ENCODE results near the gene ABTB2. TPM values are rescaled to one million over a fixed set of nuclear protein-coding genes. Genes with fewer than 3 reads are reported as not detected.

Gene ABTB2
- total RNA-seq, 1 experiment from 2014 or later: 3.6 TPM

GRCh38 chr11:34145847-34146381 lies 211.9 kb downstream of the ABTB2 start:
- Mint-ChIP-seq H3K4me3 (ENCODE audit: unreplicated experiment) (no peak overlapping the region), H3K36me3 (ENCODE audit: insufficient read depth, unreplicated experiment) (peaks cover 57% of the 10 kb centered on the region), H3K27ac (ENCODE audit: unreplicated experiment) (no peak overlapping the region), H3K4me1 (ENCODE audit: low read depth, unreplicated experiment) (no peaks in the 10 kb centered on the region), H3K27me3 (ENCODE audit: insufficient read depth, unreplicated experiment) (no peaks in the 10 kb centered on the region), H3K9me3 (ENCODE audit: unreplicated experiment) (no peaks in the 10 kb centered on the region)
- Histone ChIP-seq H3K4me3 (ENCODE audit: low read depth, low read length) (no peak overlapping the region), H3K4me1 (no peaks in the 10 kb centered on the region), H3K36me3 (ENCODE audit: control insufficient read depth, insufficient read depth, low read length) (peaks cover 4% of the 10 kb centered on the region; the same call in 1 of the 2 replicates), H3K9me3 (no peaks in the 10 kb centered on the region), H3K27me3 (replicated peaks; ENCODE audit: control insufficient read depth, insufficient read depth, low read length) (no peaks in the 10 kb centered on the region)
- no peak for TF ChIP-seq CTCF (IDR thresholded peaks at IDR 0.05; ENCODE audit: insufficient read depth in 1 of 2, low read depth in 1 of 2, low read length in 1 of 2, severe bottlenecking in 1 of 2, unreplicated experiment in 1 of 2)
- no peak for DNase-seq
- intact Hi-C loops (cut with micrococcal nuclease; ENCODE audit: unreplicated experiment): no loop called here
- BruUV-seq (replicated peaks): no TSS peak
- CTCF ChIA-PET: no interaction called here
- POLR2A ChIA-PET: no interaction called here

- Mint-ChIP-seq H3K4me1 (ENCODE audit: low read depth, unreplicated experiment) (no peaks in the 10 kb centered on the region), H3K9me3 (ENCODE audit: unreplicated experiment) (no peaks in the 10 kb centered on the region), H3K27me3 (ENCODE audit: insufficient read depth, unreplicated experiment) (no peaks in the 10 kb centered on the region), H3K36me3 (ENCODE audit: insufficient read depth, unreplicated experiment) (peaks cover 61% of the 10 kb centered on the region), H3K27ac (ENCODE audit: unreplicated experiment) (no peak overlapping the region), H3K4me3 (ENCODE audit: unreplicated experiment) (no peak overlapping the region)
- DNase-seq: no peak
- Histone ChIP-seq H3K36me3 (ENCODE audit: control insufficient read depth, insufficient read depth, low read length) (peaks cover 4% of the 10 kb centered on the region; the same call in 1 of the 2 replicates), H3K4me1 (no peaks in the 10 kb centered on the region), H3K27me3 (replicated peaks; ENCODE audit: control insufficient read depth, insufficient read depth, low read length) (no peaks in the 10 kb centered on the region), H3K9me3 (no peaks in the 10 kb centered on the region), H3K4me3 (ENCODE audit: low read depth, low read length) (no peak overlapping the region)
- no peak for TF ChIP-seq CTCF (IDR thresholded peaks at IDR 0.05; ENCODE audit: insufficient read depth in 1 of 2, low read depth in 1 of 2, low read length in 1 of 2, severe bottlenecking in 1 of 2, unreplicated experiment in 1 of 2)
- BruUV-seq (replicated peaks): no TSS peak
- CTCF ChIA-PET: no interaction called here
- intact Hi-C loops (cut with micrococcal nuclease; ENCODE audit: unreplicated experiment): no loop called here
- POLR2A ChIA-PET: no interaction called here
Measured at GRCh38 chr11:34145073-34145472, 212.7 kb downstream of the ABTB2 start.

- Mint-ChIP-seq H3K4me3 (ENCODE audit: unreplicated experiment) (no peak overlapping the region), H3K27me3 (ENCODE audit: insufficient read depth, unreplicated experiment) (no peaks in the 10 kb centered on the region), H3K27ac (ENCODE audit: unreplicated experiment) (no peak overlapping the region), H3K9me3 (ENCODE audit: unreplicated experiment) (no peaks in the 10 kb centered on the region), H3K36me3 (ENCODE audit: insufficient read depth, unreplicated experiment) (peaks cover 64% of the 10 kb centered on the region), H3K4me1 (ENCODE audit: low read depth, unreplicated experiment) (no peaks in the 10 kb centered on the region)
- DNase-seq: no peak
- CTCF ChIA-PET: no interaction called here
- no peaks in the 10 kb centered on the region for H3K9me3 ChIP-seq
- no peak overlapping the region for H3K4me3 ChIP-seq (ENCODE audit: low read depth, low read length)
- no peaks in the 10 kb centered on the region for H3K4me1 ChIP-seq
- peaks cover 4% of the 10 kb centered on the region for H3K36me3 ChIP-seq (ENCODE audit: control insufficient read depth, insufficient read depth, low read length)
- TF ChIP-seq CTCF (IDR thresholded peaks at IDR 0.05; ENCODE audit: insufficient read depth in 1 of 2, low read depth in 1 of 2, low read length in 1 of 2, severe bottlenecking in 1 of 2, unreplicated experiment in 1 of 2): no peak
- intact Hi-C loops (cut with micrococcal nuclease; ENCODE audit: unreplicated experiment): no loop called here
- no TSS peak for BruUV-seq (replicated peaks)
- H3K27me3 ChIP-seq (replicated peaks; ENCODE audit: control insufficient read depth, insufficient read depth, low read length): no peaks in the 10 kb centered on the region
- POLR2A ChIA-PET: no interaction called here
Measured at GRCh38 chr11:34143048-34143447, 214.8 kb downstream of the ABTB2 start.

All from Caco-2 (cell line).